Measurements from ENCODE around the gene C1orf198. TPM values are rescaled to one million over a fixed set of nuclear protein-coding genes. Genes with fewer than 3 reads are reported as not detected.

C1orf198 gene
- total and polyA plus RNA-seq, 8 donors, result 16.5 to 35.3 (median 20.7) TPM

DNA sequence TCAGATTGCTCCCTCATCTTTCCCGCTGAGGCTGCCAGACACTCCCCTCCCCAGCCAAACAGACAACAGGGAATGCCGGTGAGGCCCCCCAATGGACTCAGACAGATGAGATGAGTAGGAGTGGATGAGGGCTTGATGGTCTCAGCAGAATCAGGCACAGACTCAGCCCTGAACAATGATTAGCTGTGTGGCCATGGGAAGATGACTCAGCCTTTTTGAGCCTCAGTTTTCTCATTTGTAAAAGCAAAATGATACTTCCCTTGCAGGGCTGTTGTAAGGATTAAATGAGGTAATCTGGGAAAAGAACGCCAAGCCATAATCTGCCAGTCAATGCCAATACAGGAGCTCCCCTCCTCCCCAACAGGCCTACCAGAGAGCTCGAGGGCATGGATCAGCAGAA is 12.4 kb downstream of the C1orf198 start:
- no peaks in the 10 kb centered on the region for H3K27me3 ChIP-seq
- H3K27ac ChIP-seq, result no peak overlapping the region
- peaks cover 0 to 5% (median 0%) of the 10 kb centered on the region in 3 donors for H3K4me1 ChIP-seq
- FAIRE-seq (no peak), DNase-seq (no peak), ATAC-seq (no peak)
- TF ChIP-seq, protein P1, sequence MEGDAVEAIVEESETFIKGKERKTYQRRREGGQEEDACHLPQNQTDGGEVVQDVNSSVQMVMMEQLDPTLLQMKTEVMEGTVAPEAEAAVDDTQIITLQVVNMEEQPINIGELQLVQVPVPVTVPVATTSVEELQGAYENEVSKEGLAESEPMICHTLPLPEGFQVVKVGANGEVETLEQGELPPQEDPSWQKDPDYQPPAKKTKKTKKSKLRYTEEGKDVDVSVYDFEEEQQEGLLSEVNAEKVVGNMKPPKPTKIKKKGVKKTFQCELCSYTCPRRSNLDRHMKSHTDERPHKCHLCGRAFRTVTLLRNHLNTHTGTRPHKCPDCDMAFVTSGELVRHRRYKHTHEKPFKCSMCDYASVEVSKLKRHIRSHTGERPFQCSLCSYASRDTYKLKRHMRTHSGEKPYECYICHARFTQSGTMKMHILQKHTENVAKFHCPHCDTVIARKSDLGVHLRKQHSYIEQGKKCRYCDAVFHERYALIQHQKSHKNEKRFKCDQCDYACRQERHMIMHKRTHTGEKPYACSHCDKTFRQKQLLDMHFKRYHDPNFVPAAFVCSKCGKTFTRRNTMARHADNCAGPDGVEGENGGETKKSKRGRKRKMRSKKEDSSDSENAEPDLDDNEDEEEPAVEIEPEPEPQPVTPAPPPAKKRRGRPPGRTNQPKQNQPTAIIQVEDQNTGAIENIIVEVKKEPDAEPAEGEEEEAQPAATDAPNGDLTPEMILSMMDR (IDR thresholded peaks at IDR 0.05), result no peak
- no peak overlapping the region for H3K4me3 ChIP-seq
- H3K36me3 ChIP-seq, result peaks cover 0 to 13% (median 0%) of the 10 kb centered on the region in 3 donors
- H3K9me3 ChIP-seq, result no peaks in the 10 kb centered on the region
- 83 to 84% methylated on average over 4 of the region's 4 CpGs for WGBS, 2 donors
- intact Hi-C loops (cut with DNase I), result no loop called here

DNA sequence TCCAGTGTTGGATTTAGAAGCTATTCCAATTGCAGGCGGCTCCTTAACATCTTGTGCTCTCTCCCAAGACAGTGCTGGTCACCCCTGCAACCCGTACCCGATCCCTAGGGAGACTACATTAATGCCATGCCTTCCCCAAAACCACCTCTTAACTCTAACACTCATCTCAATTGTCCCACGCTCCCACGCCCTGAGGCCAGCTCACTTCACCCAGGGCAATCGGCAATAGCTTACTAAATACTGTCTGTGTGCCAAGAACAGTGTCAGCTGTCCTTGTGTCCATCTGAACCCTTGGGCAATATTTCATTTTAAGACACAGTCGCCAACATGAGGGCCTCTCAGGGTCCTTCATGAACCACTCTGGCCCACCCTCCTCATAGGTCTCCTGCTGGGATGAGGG is 13.9 kb downstream of the C1orf198 start:
- Histone ChIP-seq H3K27ac (no peak overlapping the region), H3K4me1 (peaks cover 10 to 12% (median 10%) of the 10 kb centered on the region in 3 donors), H3K27me3 (no peaks in the 10 kb centered on the region), H3K36me3 (peaks cover 0 to 13% (median 0%) of the 10 kb centered on the region in 3 donors), H3K4me3 (no peak overlapping the region), H3K9me3 (no peaks in the 10 kb centered on the region)
- ATAC-seq, result no peak
- WGBS, 2 donors, result 84 to 86% methylated on average over 7 of the region's 7 CpGs
- intact Hi-C loops (cut with DNase I), result no loop called here
- no peak for DNase-seq
- TF ChIP-seq, protein P1 (IDR thresholded peaks at IDR 0.05), result no peak
- no peak for FAIRE-seq

DNA sequence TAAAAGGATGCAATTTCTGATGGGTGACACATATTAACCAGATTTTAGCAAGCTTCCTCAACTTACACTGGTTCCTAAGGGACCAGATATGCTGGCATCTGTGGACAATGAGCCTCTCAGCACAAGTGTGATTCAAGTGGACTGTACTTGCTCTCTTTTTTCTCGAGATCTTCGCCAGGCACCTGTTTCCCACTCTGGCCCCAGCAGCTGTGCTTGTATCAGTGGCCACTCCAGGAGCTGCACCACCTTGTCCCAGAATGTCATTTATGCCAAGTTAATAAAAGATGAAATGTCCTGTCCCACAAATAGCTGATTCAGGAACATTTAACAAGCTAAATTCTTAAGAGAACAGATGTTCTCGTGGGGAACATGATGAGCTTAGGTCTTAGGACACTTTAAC is 14.6 kb downstream of the C1orf198 start:
- Histone ChIP-seq H3K4me1 (peaks cover 10 to 15% (median 13%) of the 10 kb centered on the region in 3 donors), H3K27ac (no peak overlapping the region)
- 93 to 95% methylated on average over 3 of the region's 3 CpGs for WGBS, 2 donors

DNA sequence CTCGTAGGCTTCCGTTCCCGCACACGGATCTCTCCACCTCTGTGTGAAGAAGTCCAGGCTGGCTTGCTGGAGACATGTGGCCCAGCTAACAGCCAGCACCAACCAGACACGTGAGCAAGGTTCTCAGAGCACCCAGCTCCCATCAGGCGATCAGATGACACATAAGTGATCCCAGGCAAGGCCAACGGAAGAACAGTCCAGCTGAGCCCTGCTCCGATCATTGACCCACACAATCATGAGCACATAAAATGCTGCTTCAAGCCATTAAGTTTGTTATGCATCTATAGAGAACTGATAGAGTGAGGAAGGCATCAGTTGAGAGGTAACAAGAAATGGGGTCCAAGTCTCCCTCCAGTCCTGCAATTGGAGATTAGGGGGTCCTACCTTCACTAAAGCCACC is 15.4 kb downstream of the C1orf198 start:
- Histone ChIP-seq H3K9me3 (no peaks in the 10 kb centered on the region), H3K27me3 (no peaks in the 10 kb centered on the region), H3K27ac (no peak overlapping the region), H3K4me3 (no peak overlapping the region), H3K4me1 (peaks cover 10 to 14% (median 13%) of the 10 kb centered on the region in 3 donors), H3K36me3 (peaks cover 0 to 13% (median 0%) of the 10 kb centered on the region in 3 donors)
- intact Hi-C loops (cut with DNase I), result no loop called here
- no peak for FAIRE-seq
- DNase-seq, result no peak
- ATAC-seq, result no peak
- TF ChIP-seq, protein P1 (IDR thresholded peaks at IDR 0.05), result no peak
- WGBS, 2 donors, result 92 to 98% methylated on average over 8 of the region's 8 CpGs

More for the DNA sequence above, 14.6 kb downstream of the C1orf198 start:
- ATAC-seq (no peak), FAIRE-seq (no peak), DNase-seq (no peak)
- H3K4me3 ChIP-seq, result no peak overlapping the region
- no peaks in the 10 kb centered on the region for H3K27me3 ChIP-seq
- TF ChIP-seq, protein P1 (IDR thresholded peaks at IDR 0.05), result no peak
- no peaks in the 10 kb centered on the region for H3K9me3 ChIP-seq
- peaks cover 0 to 13% (median 0%) of the 10 kb centered on the region in 3 donors for H3K36me3 ChIP-seq
- intact Hi-C loops (cut with DNase I), result no loop called here

DNA sequence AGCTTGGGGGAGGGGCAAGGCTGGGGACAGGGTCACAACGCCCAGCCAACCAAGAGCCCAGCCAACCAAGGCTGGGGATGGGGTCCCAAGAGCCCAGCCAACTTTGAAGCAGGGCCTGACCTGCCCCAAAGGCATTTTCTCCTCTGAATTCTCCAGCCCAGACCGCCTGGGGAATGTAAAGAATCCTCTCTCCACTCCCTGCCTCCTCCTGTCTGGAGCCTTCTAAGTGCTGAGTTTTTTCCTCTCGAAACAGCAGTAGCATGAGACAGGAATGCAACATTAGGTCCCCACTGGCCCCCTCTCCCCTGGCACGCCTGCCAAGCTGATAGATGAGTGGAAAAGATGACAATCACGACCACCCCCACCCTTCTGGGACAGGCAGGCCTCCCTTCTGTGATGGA is 17.0 kb downstream of the C1orf198 start:
- Histone ChIP-seq H3K4me1 (peaks cover 10 to 13% (median 10%) of the 10 kb centered on the region in 3 donors), H3K27ac (peak overlapping the region in 2 of 4 donors; percentile 23 to 69), H3K9me3 (no peaks in the 10 kb centered on the region), H3K36me3 (peaks cover 0 to 13% (median 0%) of the 10 kb centered on the region in 3 donors), H3K4me3 (no peak overlapping the region), H3K27me3 (no peaks in the 10 kb centered on the region)
- intact Hi-C loops (cut with DNase I), result no loop called here
- WGBS, 2 donors, result 79 to 81% methylated on average over 5 of the region's 5 CpGs
- ATAC-seq, result no peak
- DNase-seq, result no peak
- no peak for FAIRE-seq
- TF ChIP-seq, protein P1 (IDR thresholded peaks at IDR 0.05), result no peak
